Measurements from ENCODE around the gene PLK3. TPM values are rescaled to one million over a fixed set of nuclear protein-coding genes. Genes with fewer than 3 reads are reported as not detected.
A peak's percentile ranks its signal among the peaks of the same experiment; 100 is the strongest.

The PLK3 gene
- total and polyA plus RNA-seq, 9 of the 15 experiments (the other 6 are each of a cell fraction or from before 2014, with no cell fraction given) = 0.52 to 22.7 (median 11.0) TPM

GRCh38 chr1:44819196-44819607 lies 19.0 kb downstream of the PLK3 start:
- ChIA-PET POLR2A (interaction anchor here (0.6 to 9.2 kb wide), 106 partner anchors 13 to 1790 kb away, joined by 3 to 594 read pairs (median 5); partner anchors contain the start of genes AKR1A1, BEST4, BTBD19 and CCDC163), CTCF (ENCODE audit: low intra/inter-chr PET ratio) (no interaction called here)
- peak overlapping the region; percentile 72 for H3K4me2 ChIP-seq (ENCODE audit: insufficient read depth, low read length)
- H3K36me3 ChIP-seq (ENCODE audit: control insufficient read depth, insufficient read depth, low read length) = no peaks in the 10 kb centered on the region
- H2AFZ ChIP-seq (ENCODE audit: low read depth, low read length) = peak overlapping the region; percentile 70
- intact Hi-C loops (cut with micrococcal nuclease) = loop anchor here (1.0 to 5.0 kb wide), 5 partner anchors 12 to 98 kb away; partner anchors contain the start of genes DYNLT4, PLK3 and RPS8
- H3K9me1 ChIP-seq (ENCODE audit: control insufficient read depth, insufficient read depth, low read length) = no peaks in the 10 kb centered on the region
- H3K9me3 ChIP-seq (replicated peaks; ENCODE audit: control insufficient read depth, insufficient read depth, low read depth, low read length) = no peaks in the 10 kb centered on the region; the same call in 1 of the 2 replicates
- peak overlapping the region; percentile 24 for H3K4me3 ChIP-seq
- no peak for ATAC-seq
- in situ Hi-C loops (cut with MboI) = no loop called here
- H3K4me1 ChIP-seq (replicated peaks in 1 of 2; ENCODE audit: control insufficient read depth in 2 of 2, insufficient read depth in 2 of 2, low read length in 2 of 2) = peaks cover 13 to 28% of the 10 kb centered on the region in 2 experiments
- BruUV-seq (replicated peaks) = no TSS peak
- H3K27me3 ChIP-seq (ENCODE audit: control insufficient read depth in 2 of 2, insufficient read depth in 2 of 2, low read length in 2 of 2) = no peaks in the 10 kb centered on the region
- whole genome bisulfite sequencing (ENCODE audit: insufficient coverage, low coverage, missing lambda C conversion rate) = 2% methylated on average over 13 of the region's 13 CpGs
- no peak for FAIRE-seq
- H3K79me2 ChIP-seq (ENCODE audit: control insufficient read depth, insufficient read depth, low read length) = no peaks in the 10 kb centered on the region
- peak overlapping the region in 1 of 2 experiments; percentile 98; a peak in 2 of 4 replicates for H3K9ac ChIP-seq (ENCODE audit: insufficient read depth in 1 of 2, low read depth in 2 of 2, low read length in 2 of 2)
- H3K27ac ChIP-seq (ENCODE audit: extremely low read depth, low read depth, low read length) = peak overlapping the region; percentile 100
- peak in 2 of 4 experiments; percentile 45 to 52 for DNase-seq (ENCODE audit: extremely low read depth in 1 of 4, low spot score in 3 of 4)
- no peaks in the 10 kb centered on the region for H4K20me1 ChIP-seq (replicated peaks; ENCODE audit: control insufficient read depth, insufficient read depth, low read length)
- TF ChIP-seq SMARCE1 (IDR thresholded peaks at IDR 0.05) (0 out of 2 replicates have a peak, but pooled peaks have one; percentile 22), ELF1 (tag; IDR thresholded peaks at IDR 0.05) (no peak), ZNF140 (CRISPR knock-in tag; IDR thresholded peaks at IDR 0.05) (no peak), ATF7 (IDR thresholded peaks at IDR 0.05) (no peak), TEAD1 (CRISPR knock-in tag; IDR thresholded peaks at IDR 0.05) (0 out of 4 replicates have a peak, but pooled peaks of 1 of the 2 experiments have one; percentile 3), CBX5 (IDR thresholded peaks at IDR 0.05; ENCODE audit: borderline replicate concordance, low read depth) (peak; percentile 16; the same call in 1 of the 2 replicates), PHF21A (IDR thresholded peaks at IDR 0.05; ENCODE audit: borderline replicate concordance, low read depth) (peak; percentile 60; the same call in 1 of the 2 replicates), SMAD4 (CRISPR knock-in tag; conservative IDR thresholded peaks at IDR 0.05) (peak; percentile 49), TRIM24 (IDR thresholded peaks at IDR 0.05) (no peak), POLR2G (IDR thresholded peaks at IDR 0.05; ENCODE audit: low read depth, low read length) (peak; percentile 69), ZBTB49 (CRISPR knock-in tag; IDR thresholded peaks at IDR 0.05; ENCODE audit: borderline replicate concordance) (0 out of 2 replicates have a peak, but pooled peaks have one; percentile 14), BACH1 (tag; IDR thresholded peaks at IDR 0.05) (no peak), JUNB (CRISPR knock-in tag; conservative IDR thresholded peaks at IDR 0.05) (no peak), ARNT (IDR thresholded peaks at IDR 0.05) (no peak), ETV1 (tag; conservative IDR thresholded peaks at IDR 0.05; ENCODE audit: low read depth) (peak; percentile 51; the same call in 1 of the 2 replicates), ZNF239 (CRISPR knock-in tag; IDR thresholded peaks at IDR 0.05) (no peak), ZBTB7A (IDR thresholded peaks at IDR 0.05; ENCODE audit: borderline replicate concordance, control insufficient read depth, low read depth, low read length) (0 out of 2 replicates have a peak, but pooled peaks have one; percentile 44), ZFP36 (IDR thresholded peaks at IDR 0.05; ENCODE audit: low read depth, low read length, partially characterized antibody) (no peak)
